Esophagus muscularis mucosa (tissue), 4 donors: Measurements from ENCODE around the gene DNAH17. TPM values are rescaled to one million over a fixed set of nuclear protein-coding genes. Genes with fewer than 3 reads are reported as not detected.

Source experiments
- DNase-seq: peaks from one replicate; pipeline ENCODE4 v3.0.0-alpha.2; 2017; ENCODE audit errors: extremely low spot score
- H3K27ac ChIP-seq, 4 donors: fragments of 200-600 bp; sonication (generic); replicated peaks in 1 of 4; 1 replicate in 3 of 4; 2 replicates in 1 of 4; pipeline ENCODE4 v1.5.1; 2016 to 2019; ENCODE audit warnings: mild to moderate bottlenecking in 1 of 4
- H3K27me3 ChIP-seq, 4 donors: fragments of 200-600 bp; sonication (generic); one replicate each; pipeline versions ENCODE4 v1.5.1 to v1.6.0; 2016 to 2019
- H3K36me3 ChIP-seq, 4 donors: fragments of 200-600 bp; sonication (generic); one replicate each; pipeline ENCODE4 v1.5.1; 2016 to 2019
- H3K4me1 ChIP-seq, 4 donors: fragments of 200-600 bp; sonication (generic); one replicate each; pipeline ENCODE4 v1.5.1; 2016 to 2019
- H3K4me3 ChIP-seq, 4 donors: fragments of 200-600 bp; sonication (generic); 1 replicate in 2 of 4; 2 replicates in 2 of 4; pipeline ENCODE4 v1.5.1; 2016 to 2019; ENCODE audit warnings: mild to moderate bottlenecking in 4 of 4, moderate library complexity in 1 of 4
- H3K9me3 ChIP-seq, 4 donors: fragments of 200-600 bp; sonication (generic); 1 replicate in 3 of 4; 2 replicates in 1 of 4; pipeline ENCODE4 v1.5.1; 2016 to 2019
- EP300 ChIP-seq: sonication (generic); formaldehyde crosslinking; IDR thresholded peaks from one replicate; pipeline ENCODE4 v1.6.1; 2017; ENCODE audit warnings: antibody characterized with exemption
- POLR2A ChIP-seq: fragments of 450-650 bp; IDR thresholded peaks from one replicate; pipeline ENCODE4 v1.6.1; 2017; ENCODE audit warnings: antibody characterized with exemption, moderate library complexity, mild to moderate bottlenecking, low read depth
- POLR2AphosphoS5 ChIP-seq, 2 donors: sonication (generic); formaldehyde crosslinking; IDR thresholded peaks; one replicate each; pipeline ENCODE4 v1.6.1; 2017; ENCODE audit warnings: antibody characterized with exemption in 2 of 2
- WGBS: methylation state at CpG from one replicate; pipeline ENCODE4 v1.1.5; 2018; 5-methylcytosine and 5-hydroxymethylcytosine counted together
- intact Hi-C: fragments of 100-400 bp; cut with DNase I; formaldehyde crosslinking; loops from one replicate; pipeline ENCODE4 v1.15.1; 2023
- total RNA-seq, 4 donors: library from RNA; depleted of rRNA; stranded (reverse); fragments of >200 nt; gene quantifications; one replicate each; pipeline versions ENCODE4 v1.1.0 to v1.2.1, GENCODE V29; 2016
- TF ChIP-seq, protein P1 (sequence below), 3 experiments: fragments of 200-600 bp in 2 of 3; fragments of 450-650 bp in 1 of 3; sonication (generic) in 2 of 3; IDR thresholded peaks; one replicate each; pipeline ENCODE4 v1.5.1; 2017 to 2019; ENCODE audit warnings: antibody characterized with exemption in 3 of 3, mild to moderate bottlenecking in 2 of 3, moderate library complexity in 1 of 3

The DNAH17 gene
- total RNA-seq, 4 donors from 2014 or later: not detected

DNA sequence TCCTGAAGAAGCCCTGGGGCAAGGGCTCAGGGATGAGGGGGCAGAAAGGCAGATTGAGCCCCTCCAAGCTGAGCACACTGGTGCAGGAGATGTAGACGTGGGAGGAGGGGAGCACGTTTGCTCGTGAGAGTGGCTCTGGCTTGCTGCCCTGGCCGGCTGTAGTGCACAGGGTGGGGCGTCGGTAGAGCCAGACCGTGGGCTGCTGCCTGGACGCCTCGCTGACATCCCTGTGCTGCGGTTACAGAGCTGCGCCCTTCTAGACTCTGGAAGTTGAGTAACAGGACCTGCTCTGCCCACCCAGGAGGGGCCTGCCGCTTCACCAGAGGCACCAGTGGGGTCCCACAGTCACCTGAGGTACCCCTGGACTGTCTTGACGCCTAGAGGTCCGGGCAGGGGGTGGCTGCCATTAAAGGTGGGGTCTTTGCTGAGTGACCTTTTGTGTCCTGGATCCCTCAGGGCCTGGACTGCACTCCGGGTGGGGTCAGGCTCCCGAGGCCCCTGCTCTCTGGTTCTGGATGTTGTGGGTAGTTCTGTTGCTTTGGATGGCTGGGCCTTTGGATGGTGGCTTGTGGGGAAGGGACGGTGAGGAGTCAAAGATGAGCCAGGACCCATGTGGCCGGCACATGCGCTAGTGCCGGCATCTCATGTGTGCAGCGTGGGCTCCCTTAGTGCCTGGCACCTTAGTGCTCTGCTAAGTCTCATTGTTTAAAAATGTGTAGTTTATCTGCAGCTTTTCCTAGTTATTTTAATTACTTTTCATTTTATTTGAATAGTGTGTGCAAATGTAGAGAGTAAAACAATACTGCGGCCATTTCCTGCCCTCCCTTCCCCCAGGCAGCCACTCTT is 157.0 kb downstream of the DNAH17 start:
- no peaks in the 10 kb centered on the region for H3K9me3 ChIP-seq
- intact Hi-C loops: no loop called here
- H3K27me3 ChIP-seq: no peaks in the 10 kb centered on the region
- no peak for DNase-seq
- H3K27ac ChIP-seq: peak overlapping the region; percentile 31 to 58 (median 38)
- H3K4me3 ChIP-seq: no peak overlapping the region
- H3K4me1 ChIP-seq: peaks cover 34 to 67% (median 50%) of the 10 kb centered on the region in 4 donors
- 58% methylated on average over 12 of the region's 22 CpGs for WGBS
- TF ChIP-seq, protein P1, sequence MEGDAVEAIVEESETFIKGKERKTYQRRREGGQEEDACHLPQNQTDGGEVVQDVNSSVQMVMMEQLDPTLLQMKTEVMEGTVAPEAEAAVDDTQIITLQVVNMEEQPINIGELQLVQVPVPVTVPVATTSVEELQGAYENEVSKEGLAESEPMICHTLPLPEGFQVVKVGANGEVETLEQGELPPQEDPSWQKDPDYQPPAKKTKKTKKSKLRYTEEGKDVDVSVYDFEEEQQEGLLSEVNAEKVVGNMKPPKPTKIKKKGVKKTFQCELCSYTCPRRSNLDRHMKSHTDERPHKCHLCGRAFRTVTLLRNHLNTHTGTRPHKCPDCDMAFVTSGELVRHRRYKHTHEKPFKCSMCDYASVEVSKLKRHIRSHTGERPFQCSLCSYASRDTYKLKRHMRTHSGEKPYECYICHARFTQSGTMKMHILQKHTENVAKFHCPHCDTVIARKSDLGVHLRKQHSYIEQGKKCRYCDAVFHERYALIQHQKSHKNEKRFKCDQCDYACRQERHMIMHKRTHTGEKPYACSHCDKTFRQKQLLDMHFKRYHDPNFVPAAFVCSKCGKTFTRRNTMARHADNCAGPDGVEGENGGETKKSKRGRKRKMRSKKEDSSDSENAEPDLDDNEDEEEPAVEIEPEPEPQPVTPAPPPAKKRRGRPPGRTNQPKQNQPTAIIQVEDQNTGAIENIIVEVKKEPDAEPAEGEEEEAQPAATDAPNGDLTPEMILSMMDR (IDR thresholded peaks at IDR 0.05): no peak
- TF ChIP-seq POLR2AphosphoS5 (IDR thresholded peaks at IDR 0.05) (no peak), EP300 (no peak), POLR2A (no peak)
- H3K36me3 ChIP-seq: peaks cover 7 to 66% (median 50%) of the 10 kb centered on the region in 4 donors

GRCh38 chr17:78418326-78419026 is 158.7 kb downstream of the DNAH17 start:
- intact Hi-C loops: no loop called here
- Histone ChIP-seq H3K27ac (peak overlapping the region in 2 of 4 donors; percentile 77 to 80), H3K27me3 (no peaks in the 10 kb centered on the region), H3K4me1 (peaks cover 46 to 76% (median 67%) of the 10 kb centered on the region in 4 donors), H3K4me3 (no peak overlapping the region), H3K9me3 (no peaks in the 10 kb centered on the region), H3K36me3 (peaks cover 0 to 63% (median 43%) of the 10 kb centered on the region in 4 donors)
- no peak for DNase-seq
- WGBS: 74% methylated on average over 12 of the region's 12 CpGs
- TF ChIP-seq POLR2AphosphoS5 (IDR thresholded peaks at IDR 0.05) (no peak), EP300 (no peak), POLR2A (no peak)
- TF ChIP-seq, protein P1 (IDR thresholded peaks at IDR 0.05): no peak

DNA sequence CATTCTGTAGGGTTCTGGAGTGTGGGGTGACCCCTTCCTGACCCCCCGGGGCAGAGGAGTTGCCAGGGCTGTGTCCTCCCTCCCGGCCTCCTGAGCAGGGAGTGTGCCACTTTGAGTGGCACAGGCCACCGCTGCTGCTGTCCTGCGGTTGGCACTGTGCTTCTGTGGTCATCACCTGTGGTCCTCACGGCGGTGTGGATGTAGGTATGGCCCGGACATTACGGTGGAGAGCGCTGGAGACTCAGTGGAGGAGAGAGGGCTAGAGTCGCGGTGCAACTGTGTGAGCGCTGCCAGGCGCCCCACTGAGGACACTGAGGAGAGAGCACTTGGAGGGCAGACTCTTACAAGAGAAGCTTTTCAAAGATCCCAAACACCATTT is 159.7 kb downstream of the DNAH17 start:
- no peak for DNase-seq
- Histone ChIP-seq H3K27me3 (no peaks in the 10 kb centered on the region), H3K4me1 (peaks cover 55 to 82% (median 75%) of the 10 kb centered on the region in 4 donors), H3K9me3 (no peaks in the 10 kb centered on the region), H3K36me3 (peaks cover 0 to 63% (median 44%) of the 10 kb centered on the region in 4 donors), H3K4me3 (no peak overlapping the region), H3K27ac (peak overlapping the region; percentile 69 to 80 (median 75))
- TF ChIP-seq, protein P1 (IDR thresholded peaks at IDR 0.05): no peak
- TF ChIP-seq EP300 (no peak), POLR2A (no peak), POLR2AphosphoS5 (IDR thresholded peaks at IDR 0.05) (no peak)
- 89% methylated on average over 13 of the region's 13 CpGs for WGBS
- intact Hi-C loops: no loop called here

DNA sequence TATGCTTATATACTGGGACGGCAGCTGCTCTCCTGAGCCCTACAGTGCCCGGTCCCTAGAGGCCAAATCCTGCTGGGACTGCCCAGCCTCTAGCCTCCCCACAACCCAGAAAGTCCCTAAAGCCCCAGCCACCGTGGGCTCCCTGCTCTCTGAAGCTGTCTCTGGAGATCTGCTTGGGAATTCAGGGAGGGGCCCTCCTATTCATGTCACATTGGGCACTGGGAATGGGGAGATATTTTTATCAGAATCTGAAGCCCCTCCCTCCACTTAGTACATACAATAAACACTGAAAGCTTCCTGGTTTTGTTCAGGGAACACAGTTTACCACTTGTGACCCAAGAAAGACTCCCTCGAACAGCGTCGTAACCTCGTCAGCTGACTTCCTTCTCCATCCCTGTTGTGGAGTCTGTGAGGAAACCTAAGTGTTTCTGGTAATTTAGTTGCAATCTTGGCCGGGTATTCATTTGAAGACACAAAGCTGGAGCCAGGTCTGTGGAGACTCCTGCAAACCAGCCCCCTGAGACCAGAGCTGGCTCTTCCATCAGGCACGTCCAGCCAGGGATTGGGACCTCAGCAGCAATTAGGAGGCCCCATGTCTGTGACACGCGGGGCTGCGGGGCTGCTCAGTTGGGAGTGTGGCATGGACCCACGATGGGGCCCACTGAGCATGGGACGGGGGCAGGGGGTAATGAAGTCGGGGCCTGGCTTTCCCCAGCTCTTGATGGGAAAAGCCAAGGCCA is 160.2 kb downstream of the DNAH17 start:
- intact Hi-C loops: no loop called here
- Histone ChIP-seq H3K36me3 (peaks cover 0 to 62% (median 40%) of the 10 kb centered on the region in 4 donors), H3K4me1 (peaks cover 61 to 79% (median 75%) of the 10 kb centered on the region in 4 donors), H3K27ac (peak overlapping the region; percentile 69 to 80 (median 75)), H3K4me3 (no peak overlapping the region), H3K9me3 (no peaks in the 10 kb centered on the region), H3K27me3 (no peaks in the 10 kb centered on the region)
- TF ChIP-seq EP300: peak; percentile 74
- TF ChIP-seq POLR2A: no peak
- peak; percentile 66 to 78 for TF ChIP-seq POLR2AphosphoS5 (IDR thresholded peaks at IDR 0.05)
- no peak for DNase-seq
- 61% methylated on average over 7 of the region's 15 CpGs for WGBS
